GM20431 (cell line): ENCODE data around the gene GARIN5B.
"Not testable (repeated sequence)": the region's sequence is repeated elsewhere in the genome, so short reads cannot be mapped to it uniquely, and the experiment has no call there.

Source experiments
- in situ Hi-C: fragments of 300-500 bp; cut with MseI, MboI; formaldehyde crosslinking; loops from one replicate; pipeline ENCODE4 v1.15.0; 2020; ENCODE audit warnings: low sequenced_read_pairs; ENCODE audit not compliant: unreplicated experiment

The GARIN5B gene

GRCh38 chr19:55362990-55363716 lies at the start of gene GARIN5B:
Gene GARIN5B, minus strand, starts transcription at chr19:55363260. Its CDS starts 194 bp downstream, at chr19:55363066.
- in situ Hi-C loops, result no loop called here

- in situ Hi-C loops, result no loop called here
These were observed 47.1 kb upstream of the GARIN5B start for GRCh38 chr19:55410168-55410567.

- in situ Hi-C loops, result not testable (repeated sequence)
These were observed 46.1 kb upstream of the GARIN5B start for GRCh38 chr19:55409179-55409578.

- in situ Hi-C loops, result no loop called here
These were observed 45.4 kb upstream of the GARIN5B start for GRCh38 chr19:55408533-55408872.

- in situ Hi-C loops, result no loop called here
These were observed 44.9 kb upstream of the GARIN5B start for GRCh38 chr19:55407800-55408532.

GRCh38 chr19:55407550-55407799 lies 44.4 kb upstream of the GARIN5B start, which contains the start of gene UBE2S:
Gene UBE2S, minus strand, starts transcription at chr19:55407788. Its CDS starts 199 bp downstream, at chr19:55407589.
- in situ Hi-C loops, result not testable (repeated sequence)

GRCh38 chr19:55406826-55407549 lies 43.9 kb upstream of the GARIN5B start:
- in situ Hi-C loops, result no loop called here

GRCh38 chr19:55406091-55406825 lies 43.2 kb upstream of the GARIN5B start:
- in situ Hi-C loops, result no loop called here

GRCh38 chr19:55405638-55406037 lies 42.6 kb upstream of the GARIN5B start:
- in situ Hi-C loops, result no loop called here

- in situ Hi-C loops, result no loop called here
These were observed 39.4 kb upstream of the GARIN5B start for GRCh38 chr19:55402509-55402908.

GRCh38 chr19:55401390-55401789 lies 38.3 kb upstream of the GARIN5B start:
- in situ Hi-C loops, result not testable (repeated sequence)

- in situ Hi-C loops, result no loop called here
These were observed 37.4 kb upstream of the GARIN5B start for GRCh38 chr19:55400281-55401087.

GRCh38 chr19:55398200-55398925 lies 35.3 kb upstream of the GARIN5B start:
- in situ Hi-C loops, result no loop called here

- in situ Hi-C loops, result no loop called here
These were observed 30.0 kb upstream of the GARIN5B start for GRCh38 chr19:55392820-55393761.

GRCh38 chr19:55391702-55392615 lies 28.9 kb upstream of the GARIN5B start:
- in situ Hi-C loops, result no loop called here

- in situ Hi-C loops, result no loop called here
These were observed 28.2 kb upstream of the GARIN5B start for GRCh38 chr19:55391191-55391670.

- in situ Hi-C loops, result no loop called here
These were observed 27.4 kb upstream of the GARIN5B start for GRCh38 chr19:55390461-55390880.
